SHP77 (cell line): ENCODE results near the gene P2RX4.
"Not testable (repeated sequence)": the region's sequence is repeated elsewhere in the genome, so short reads cannot be mapped to it uniquely, and the experiment has no call there.

Source experiments
- DNase-seq, 2 experiments: peaks; one replicate each; lab custom pipeline; 2025; lab: John Stamatoyannopoulos, UW

Gene P2RX4

DNA sequence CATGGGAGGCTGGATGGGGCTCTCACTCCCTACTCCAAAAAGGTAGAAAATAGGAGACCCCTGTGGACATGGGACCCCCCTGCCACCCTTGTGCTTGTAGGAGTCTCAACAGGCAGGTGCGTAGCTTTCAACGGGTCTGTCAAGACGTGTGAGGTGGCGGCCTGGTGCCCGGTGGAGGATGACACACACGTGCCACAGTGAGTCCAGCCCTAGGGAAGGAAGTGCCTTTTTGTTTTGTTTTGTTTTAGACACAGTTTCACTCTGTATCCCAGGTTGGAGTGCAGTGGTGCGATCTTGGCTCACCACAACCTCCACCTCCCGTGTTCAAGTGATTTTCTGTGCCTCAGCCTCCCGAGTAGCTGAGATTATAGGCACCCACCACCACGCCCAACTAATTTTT, 12.9 kb downstream of the P2RX4 start:
- no peak for DNase-seq

DNA sequence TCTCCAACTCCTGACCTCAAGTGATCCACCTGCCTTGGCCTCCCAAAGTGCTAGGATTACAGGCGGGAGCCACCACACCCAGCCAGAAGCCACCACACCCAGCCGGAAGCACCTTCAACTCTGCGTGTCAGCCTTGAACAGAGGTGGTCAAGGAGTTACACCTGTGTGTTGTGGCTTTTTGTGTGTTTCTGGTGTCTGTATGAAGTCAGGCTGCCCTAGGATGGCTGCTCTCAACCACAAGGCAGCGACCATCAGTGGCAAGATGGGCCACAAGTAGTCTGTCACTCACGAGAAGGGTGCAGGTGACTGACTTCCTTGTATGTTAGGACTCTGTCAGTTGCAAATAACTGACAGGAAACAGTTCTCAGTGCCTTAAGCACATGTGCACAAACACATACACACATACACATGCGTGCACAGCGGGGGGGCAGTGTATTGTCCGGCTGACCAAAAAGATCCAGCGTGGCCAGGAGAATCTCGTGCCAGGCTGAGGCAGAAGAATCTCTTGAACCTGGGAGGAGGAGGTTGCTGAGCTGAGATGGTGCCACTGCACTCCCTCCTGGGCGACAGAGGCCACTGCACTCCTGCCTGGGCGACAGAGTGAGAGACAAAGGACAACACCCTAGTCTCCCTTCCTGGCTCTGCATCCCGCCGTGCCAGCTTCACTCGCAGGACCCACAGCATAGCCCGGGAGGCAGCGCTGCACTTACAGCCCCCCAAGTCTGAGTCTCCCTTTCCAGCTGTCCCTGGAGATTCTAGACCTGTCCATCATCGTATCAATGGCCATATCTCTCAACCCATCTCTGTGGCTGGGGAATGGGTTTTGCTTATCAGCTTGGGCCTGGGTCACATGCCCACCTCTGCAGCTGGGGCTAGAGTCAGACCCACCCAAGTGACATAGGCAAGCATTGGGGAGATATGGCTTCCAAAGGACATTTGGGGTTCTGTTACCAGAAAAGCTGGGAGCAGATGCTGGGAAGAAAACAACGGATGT, 13.7 kb downstream of the P2RX4 start:
- peak in 1 of 2 experiments; percentile 23 for DNase-seq

DNA sequence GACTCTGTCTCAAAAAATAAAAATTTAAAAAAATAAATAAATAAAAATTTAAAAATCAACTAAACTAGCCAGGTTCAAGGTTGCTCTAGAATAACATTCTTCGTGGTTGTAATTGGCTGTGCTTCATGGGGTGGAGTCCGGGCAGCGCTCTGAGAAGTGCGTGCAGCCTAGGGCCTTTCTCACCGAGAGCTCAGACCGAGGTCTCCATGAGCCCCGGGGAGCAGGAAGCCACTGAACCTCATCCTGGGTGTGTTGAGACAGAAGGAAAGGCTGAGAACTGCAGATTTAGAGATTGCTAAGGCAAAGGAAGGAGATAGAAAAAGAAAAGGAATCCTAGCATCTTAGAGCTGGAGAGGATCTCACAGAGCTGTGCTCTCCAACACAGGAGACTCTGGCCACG, 14.7 kb downstream of the P2RX4 start:
- DNase-seq: no peak

DNA sequence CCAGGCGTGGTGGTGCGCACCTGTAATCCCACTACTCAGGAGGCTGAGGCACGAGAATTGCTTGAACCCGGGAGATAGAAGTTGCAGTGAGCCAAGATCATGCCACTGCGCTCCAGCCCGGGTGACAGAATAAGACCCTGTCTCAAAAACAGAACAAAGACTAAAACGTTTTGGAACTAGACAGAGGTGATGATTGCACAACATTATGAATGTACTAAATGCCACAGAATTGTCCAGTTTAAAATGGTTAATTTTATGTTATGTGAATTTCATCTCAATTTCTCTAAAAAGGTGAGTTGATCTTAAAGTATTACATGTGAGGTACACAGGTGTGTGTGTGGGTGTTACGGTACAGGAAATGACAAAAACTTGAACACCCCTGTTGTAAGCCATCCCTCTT, 16.5 kb downstream of the P2RX4 start:
- no peak for DNase-seq

DNA sequence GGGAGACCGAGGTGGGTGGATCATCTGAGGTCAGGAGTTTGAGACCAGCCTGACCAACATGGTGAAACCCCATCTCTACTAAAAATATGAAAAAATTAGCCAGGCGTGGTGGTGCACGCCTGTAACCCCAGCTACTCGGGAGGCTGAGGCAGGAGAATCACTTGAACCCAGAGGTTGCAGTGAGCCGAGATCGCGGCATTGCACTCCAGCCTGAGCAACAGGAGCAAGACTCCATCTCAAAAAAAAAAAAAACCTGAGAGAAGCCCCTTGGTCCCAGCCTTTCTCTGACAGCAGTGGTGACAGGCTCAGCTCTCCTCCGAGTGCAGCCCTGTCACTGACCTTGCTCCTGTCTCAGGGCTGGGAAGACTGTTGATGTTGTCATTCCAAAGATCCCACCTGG, 16.9 kb downstream of the P2RX4 start:
- DNase-seq: not testable (repeated sequence)

DNA sequence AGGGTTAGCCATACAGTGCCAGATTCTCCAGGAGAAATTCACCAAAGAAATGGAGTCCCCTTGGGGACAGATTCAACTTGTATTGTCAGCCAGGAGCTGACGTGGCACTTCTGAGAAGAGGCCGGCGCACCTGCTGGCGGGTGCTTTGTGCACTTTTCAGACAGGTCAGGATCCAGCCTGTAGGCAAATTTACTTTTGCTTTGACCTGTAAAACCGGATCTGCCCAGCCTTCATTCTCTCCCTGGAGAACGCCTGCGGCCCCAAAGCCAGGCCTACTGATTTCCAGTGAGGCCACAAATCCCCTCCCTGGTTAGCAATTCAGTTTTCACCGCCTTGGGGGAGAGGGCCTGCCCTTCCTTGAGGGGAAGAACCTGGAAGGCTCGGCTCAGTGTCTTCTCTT, 17.4 kb downstream of the P2RX4 start:
- DNase-seq: peak in 1 of 2 experiments; percentile 25

DNA sequence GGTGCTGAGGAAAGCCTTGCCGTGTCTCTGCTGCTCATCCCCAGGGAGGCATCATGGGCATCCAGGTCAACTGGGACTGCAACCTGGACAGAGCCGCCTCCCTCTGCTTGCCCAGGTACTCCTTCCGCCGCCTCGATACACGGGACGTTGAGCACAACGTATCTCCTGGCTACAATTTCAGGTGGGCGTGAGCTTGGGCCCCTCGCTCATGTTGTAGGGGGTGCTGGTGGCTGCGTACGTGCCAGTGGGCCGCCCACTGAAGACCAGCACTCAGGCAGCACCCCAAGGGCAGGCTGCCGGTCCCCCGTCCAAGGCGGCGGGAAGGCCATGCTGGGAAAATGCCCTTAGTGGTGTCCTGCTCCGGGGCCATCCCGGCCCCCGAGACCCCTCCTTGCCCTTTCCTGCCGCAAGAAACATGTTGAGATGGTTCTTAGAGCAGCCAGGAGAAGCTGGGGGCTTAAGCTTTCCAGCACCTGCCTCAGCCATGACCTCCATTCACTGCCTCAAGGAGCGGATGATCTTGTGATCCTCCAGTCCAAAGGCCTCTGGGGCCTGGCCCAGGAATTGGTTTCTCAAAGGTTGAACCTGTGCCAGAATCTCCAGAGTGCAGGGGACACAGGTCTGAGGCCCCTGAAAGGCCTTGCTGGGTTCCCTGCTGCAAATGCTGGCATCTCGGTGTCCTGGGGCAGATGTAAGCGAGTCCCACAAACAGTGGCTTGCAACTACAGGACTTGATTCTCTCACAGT, 19.2 kb downstream of the P2RX4 start:
- no peak for DNase-seq

DNA sequence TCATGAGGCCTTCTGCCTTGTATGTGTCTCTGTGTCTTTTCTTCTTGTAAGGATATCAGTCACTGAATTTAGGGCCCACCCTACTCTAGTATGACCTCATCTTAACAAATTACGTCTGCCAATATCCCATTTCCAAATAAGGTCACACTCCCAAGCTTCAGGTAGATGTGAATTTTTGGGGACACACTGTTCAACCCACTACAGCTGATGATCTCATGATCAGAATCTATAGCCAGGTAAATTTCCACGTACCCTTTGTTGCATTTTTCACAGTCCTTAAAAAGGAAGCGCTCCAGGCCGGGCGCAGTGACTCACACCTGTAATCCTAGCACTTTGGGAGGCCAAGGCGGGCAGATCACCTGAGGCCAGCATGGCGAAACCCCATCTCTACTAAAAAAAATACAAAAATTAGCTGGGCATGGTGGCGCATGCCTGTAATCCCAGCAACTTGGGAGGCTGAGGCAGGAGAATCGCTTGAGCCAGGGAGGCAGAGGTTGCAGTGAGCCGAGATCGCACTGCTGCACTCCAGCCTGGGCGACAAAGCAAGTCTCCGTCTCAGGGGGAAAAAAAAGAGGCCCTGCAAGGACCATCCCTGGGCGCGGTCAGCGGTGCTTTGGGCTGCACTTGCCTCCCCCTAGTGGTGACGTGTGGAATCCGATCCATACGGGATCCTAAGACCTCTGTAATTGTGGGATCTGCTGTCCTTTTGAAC, 20.1 kb downstream of the P2RX4 start:
- peak; percentile 83 for DNase-seq

DNA sequence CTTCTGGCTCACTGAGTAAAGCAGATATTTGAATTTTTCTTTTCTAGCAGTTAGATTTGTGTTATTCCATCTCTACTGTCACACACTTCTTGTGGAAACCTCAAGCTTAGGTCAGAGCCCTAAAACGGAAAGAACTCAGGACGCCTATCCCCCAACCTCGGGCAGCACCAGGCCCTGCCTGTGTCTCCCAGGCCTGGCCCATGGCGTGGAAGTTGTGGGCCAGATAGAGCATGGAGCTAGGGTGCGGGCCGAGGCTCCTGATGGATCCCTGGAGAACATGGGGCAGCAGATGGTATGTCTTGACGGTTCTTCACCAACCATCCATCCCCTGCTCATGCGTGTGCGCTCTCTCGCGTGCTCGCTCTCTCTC, 20.6 kb downstream of the P2RX4 start:
- DNase-seq: no peak

DNA sequence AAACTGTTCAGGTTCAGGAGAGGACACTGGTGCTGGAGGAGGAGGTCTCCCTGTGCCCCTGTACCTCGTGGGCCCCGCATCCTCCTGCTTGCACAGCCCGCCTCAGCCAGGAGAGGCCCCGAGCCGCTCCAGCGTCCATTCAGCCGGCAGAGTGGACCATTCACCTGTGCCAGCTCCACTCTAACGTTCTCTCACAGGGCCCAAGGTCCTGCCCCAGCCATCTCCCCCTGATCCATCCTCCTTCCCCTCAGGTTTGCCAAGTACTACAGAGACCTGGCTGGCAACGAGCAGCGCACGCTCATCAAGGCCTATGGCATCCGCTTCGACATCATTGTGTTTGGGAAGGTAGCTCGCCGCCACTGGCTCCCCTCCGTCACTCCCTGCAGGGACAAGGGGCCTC, 22.2 kb downstream of the P2RX4 start:
- no peak for DNase-seq

DNA sequence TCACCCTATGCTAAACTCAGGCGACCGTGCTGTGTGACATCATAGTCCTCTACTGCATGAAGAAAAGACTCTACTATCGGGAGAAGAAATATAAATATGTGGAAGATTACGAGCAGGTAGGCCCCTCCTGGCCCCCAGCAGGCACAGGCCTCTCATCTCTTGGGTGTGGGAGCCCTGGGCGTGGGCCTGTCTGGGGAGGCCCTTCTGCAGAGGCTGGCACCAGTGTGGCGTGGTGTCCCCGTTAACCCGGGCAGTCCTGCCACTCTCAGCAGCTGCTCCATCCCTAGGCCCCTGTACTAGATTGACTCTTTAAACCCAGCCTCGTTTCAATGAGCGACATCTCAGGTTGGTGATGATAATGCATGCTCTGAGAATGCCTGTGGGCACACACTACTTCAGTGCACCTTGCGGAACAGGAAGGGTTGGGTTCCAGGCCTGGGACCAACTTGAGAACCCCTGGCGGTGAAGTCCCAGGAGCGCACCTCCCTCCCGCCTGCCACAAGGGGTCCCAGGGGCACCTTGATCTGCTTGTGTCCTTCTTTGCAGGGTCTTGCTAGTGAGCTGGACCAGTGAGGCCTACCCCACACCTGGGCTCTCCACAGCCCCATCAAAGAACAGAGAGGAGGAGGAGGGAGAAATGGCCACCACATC, 23.2 kb downstream of the P2RX4 start:
- no peak for DNase-seq

DNA sequence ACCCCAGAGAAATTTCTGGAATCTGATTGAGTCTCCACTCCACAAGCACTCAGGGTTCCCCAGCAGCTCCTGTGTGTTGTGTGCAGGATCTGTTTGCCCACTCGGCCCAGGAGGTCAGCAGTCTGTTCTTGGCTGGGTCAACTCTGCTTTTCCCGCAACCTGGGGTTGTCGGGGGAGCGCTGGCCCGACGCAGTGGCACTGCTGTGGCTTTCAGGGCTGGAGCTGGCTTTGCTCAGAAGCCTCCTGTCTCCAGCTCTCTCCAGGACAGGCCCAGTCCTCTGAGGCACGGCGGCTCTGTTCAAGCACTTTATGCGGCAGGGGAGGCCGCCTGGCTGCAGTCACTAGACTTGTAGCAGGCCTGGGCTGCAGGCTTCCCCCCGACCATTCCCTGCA, 23.7 kb downstream of the P2RX4 start:
- DNase-seq: no peak

DNA sequence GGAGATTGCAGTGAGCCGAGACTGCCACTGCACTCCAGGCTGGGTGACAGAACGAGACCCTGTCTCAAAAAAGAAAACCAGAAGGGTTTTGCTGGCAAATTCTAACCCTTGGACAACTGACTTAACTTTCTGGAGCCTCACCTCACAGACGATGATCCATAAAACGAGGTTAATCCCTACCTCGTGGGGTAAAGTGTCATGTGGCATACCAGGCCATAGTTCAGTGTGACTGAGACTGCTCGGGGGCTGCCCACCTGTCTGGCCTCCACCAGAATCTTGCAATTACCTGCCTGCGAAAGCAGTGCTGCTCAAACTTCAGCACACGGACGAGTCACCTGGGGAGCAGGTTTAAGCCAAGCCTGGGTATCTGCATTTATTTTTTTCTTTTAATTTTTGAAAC, 26.8 kb downstream of the P2RX4 start:
- no peak for DNase-seq

DNA sequence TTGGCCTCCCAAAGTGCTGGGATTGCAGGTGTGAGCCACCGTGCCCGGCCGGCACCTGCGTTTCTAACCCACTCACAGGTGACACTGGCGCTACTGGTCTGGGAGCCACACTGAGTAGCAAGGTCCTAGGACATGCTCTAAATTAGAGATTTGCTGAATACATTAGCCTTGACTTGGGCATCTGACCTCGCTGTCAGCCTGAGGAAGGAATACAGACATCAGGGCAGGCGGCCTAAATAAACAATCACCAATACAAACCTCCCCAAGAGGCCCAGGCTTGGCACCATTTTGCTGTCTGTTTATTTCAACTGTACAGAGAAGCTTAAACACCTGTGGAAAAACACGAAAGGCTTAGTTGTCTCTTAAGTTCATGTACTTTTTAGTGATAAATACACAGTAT, 27.5 kb downstream of the P2RX4 start:
- peak in 1 of 2 experiments; percentile 10 for DNase-seq

DNA sequence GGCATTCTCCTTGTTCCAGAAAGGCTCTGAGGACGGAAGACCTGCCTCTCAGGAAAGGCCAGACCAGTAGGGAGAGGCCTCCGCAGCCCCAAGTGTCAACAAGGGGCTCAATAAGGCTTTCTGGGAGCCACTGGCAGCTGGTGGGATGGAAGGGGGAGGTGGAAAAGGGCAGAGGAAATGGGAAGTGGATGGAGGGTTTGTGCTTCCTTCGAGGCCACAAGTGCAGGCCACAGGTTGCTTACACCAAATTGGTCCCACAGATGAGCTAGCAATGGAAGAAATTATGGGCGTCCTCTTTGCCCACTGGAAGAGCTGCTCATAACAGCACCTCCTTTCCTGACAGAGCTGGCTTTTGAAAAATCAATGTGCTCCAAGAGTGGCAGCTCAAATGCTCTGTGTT, 28.2 kb downstream of the P2RX4 start:
- DNase-seq: peak in 1 of 2 experiments; percentile 57

DNA sequence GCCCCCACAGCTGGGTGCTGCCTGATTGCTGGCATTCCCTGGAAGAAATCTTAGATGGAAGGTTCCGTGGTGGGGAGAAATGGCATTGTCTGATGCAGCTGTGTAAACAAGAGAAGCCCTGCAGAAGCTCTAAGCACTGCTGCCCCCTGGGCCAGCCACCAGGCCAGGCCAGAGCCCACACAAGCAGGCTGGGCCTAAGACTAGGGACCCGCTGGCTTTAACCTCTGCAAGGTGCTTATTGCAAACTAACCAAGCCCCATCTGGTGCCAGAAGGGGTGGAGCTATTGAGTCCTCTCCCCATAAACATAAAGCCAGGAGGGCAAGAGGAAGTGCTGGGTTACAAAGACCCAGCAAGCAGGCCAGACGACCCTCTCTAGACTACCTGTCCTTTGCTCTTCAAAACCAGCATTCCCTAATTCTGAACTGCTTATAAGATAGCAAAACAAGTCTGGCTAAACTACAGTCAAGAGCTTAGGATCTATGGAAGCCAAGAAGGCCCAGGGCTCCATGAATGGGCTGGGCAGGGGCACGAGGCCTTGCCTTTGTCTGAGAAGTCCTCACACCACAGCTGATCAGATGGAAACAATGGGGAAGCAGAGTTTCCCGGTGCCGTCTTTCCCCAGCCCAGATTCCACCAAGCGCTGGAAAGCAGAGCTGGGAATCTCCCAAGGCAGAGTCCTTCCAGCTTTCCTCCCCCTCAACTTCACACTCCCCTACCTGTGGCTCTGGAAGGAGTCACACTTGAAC, 28.8 kb downstream of the P2RX4 start:
- peak; percentile 92 to 95 for DNase-seq

DNA sequence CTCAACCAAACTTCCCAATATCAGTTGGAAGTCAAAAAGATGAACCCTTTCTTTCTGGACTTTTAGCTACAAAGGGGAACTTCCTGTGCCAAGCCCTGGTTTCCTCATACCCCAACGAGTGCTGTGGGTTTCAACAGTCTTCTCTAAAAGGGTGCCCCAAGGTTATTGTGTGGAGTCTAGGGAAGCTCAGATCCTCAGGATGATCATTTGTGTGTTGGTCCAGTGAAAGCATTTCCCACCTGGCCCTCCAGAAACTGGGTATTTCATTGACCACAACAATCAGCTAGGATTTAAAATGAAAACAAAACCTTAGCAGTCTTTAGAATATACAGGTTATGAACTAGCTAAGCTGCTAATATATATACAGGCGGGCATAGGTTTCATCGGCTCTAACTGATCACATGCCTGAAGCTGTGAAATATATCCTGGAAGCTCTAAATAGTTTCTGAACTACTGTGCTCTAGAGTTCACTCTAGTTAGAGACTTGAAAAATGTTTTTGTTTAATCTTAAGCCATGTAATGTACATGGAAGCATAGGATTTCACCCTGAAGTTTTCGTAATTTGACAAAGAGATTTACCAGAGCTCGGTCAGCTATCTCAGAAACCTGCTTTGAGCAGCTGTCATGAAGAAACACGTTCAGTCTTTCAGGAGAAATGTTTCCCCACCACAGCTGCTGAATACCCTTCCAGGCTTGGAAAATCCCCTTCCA, 29.6 kb downstream of the P2RX4 start:
- DNase-seq: no peak

DNA sequence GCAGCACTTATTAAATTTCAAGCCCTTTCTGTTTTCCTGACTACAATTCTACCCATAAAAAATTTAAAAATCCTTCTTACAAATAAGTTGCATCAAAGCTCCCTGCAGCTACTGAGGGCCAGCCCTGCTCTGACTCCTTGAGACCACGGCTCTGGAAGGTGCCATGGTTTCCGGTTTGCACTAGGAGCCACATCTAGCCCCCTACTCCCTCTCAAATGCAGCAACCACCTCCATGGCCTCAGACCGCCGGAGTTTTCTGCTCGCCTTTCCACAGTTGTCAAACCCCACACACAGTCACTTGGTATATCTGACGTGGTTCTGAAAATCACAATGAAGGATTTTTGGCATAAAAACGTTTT, 30.1 kb downstream of the P2RX4 start:
- no peak for DNase-seq

DNA sequence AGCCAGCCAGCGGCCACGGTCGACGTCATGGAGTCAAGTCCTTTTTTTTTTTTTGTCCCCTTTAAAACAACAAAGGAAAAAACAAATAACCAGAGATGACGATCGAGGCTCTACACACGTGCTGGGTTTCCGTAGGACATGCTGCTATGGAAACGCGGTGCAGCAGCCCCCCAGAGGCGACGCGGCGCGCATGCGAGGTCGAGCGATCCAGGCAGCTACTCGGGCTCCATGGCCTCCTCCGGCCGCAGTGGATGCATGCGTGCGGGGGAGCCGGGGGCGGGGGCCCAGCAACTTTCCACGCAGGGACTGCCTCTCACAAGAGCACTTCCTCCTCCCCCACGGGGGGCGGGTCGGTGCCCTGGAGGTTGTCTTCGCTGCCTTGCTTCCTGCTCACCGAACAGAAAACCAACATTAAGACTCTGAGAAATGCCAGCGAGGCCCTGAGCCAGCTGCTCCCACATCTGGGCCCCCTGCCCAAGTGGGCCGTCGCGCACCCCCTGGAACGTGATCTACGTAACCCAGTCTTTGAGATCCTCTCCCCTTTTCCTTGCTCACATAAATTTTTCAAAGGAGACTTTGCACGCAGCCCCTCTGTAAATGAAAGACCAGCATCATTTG, 30.7 kb downstream of the P2RX4 start:
- no peak for DNase-seq
